IPS-18c (cell line): Measurements from ENCODE around the gene WNT7A.

Experiments used
- H3K4me3 ChIP-seq: 2 replicates; pipeline ENCODE4 v1.7.0; 2013; ENCODE audit warnings: low read depth, mild to moderate bottlenecking, low read length, moderate library complexity; ENCODE audit not compliant: insufficient read depth
- H3K9me3 ChIP-seq: one replicate; pipeline ENCODE4 v1.6.1; 2013; ENCODE audit warnings: mild to moderate bottlenecking, low read length, moderate library complexity; ENCODE audit not compliant: control insufficient read depth, insufficient read depth

WNT7A gene

DNA sequence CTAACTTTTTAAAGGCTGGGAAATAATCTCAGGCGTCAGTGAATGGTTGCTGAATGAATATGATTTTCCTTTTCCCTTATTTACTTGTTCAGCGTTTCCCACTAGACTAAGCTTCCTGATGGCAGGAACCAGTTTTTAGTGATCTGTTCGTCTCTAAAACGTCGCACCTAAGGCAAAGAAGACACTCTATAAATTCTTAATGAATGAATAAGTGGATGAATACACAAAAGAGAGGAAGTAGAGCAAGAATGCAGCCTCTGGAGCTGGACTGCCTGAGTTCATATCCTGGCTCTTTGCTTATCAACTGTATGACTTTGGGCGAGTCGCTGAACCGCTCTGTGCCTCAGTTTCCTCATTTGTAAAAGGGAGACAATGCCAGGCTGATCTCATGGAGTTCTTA lies 38.7 kb downstream of the WNT7A start:
- Histone ChIP-seq H3K9me3 (peaks cover 2% of the 10 kb centered on the region), H3K4me3 (no peak overlapping the region)

DNA sequence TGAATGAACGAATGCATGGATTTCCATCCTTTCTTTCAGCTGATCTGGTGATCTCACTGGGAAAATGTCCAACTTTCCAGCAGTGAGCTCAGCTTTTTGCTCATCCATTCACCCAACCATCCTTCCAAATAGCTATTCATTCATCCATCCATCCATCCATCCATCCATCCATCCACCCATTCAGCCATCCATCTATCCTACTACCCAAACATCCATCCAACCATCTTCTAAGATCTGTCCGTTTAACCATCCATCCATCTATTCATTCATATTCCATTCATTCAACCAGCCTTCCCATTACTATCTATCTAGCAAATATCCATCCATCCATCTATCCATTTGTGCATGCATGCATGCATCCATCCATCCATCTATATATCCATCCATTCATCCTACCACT lies 39.4 kb downstream of the WNT7A start:
- no peak overlapping the region for H3K4me3 ChIP-seq

DNA sequence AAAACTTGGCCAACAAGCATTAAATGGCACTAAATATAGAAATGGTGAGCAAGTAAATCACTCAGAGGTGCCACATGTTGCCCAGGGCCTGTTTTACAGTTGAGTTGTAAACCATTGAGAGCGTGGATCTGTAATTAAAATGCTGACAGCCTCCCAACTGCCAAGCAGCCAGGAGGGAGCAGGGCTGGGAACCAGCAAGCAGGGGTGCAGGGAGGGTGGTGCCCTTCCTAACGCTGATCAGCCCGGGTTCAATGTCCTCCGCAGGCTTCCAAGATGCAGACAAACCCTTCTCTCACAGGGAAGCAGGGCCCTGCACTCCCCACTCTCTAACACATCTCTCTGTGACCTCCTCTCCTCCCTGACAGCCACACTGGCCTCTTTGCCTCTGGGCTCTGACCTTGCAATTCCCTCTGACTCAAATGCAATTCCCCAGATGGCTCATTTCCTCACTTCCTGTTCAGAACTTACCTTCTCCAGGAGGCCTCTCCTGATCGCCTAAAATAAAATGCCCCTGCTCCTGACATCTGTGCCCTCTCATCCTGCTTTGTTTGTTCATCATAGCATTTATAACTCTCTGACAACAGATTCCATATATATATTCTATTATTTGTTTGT lies 40.0 kb downstream of the WNT7A start:
- Histone ChIP-seq H3K9me3 (peaks cover under 1% of the 10 kb centered on the region), H3K4me3 (no peak overlapping the region)

More for the DNA sequence above, 39.4 kb downstream of the WNT7A start:
- H3K9me3 ChIP-seq, result peaks cover 2% of the 10 kb centered on the region

DNA sequence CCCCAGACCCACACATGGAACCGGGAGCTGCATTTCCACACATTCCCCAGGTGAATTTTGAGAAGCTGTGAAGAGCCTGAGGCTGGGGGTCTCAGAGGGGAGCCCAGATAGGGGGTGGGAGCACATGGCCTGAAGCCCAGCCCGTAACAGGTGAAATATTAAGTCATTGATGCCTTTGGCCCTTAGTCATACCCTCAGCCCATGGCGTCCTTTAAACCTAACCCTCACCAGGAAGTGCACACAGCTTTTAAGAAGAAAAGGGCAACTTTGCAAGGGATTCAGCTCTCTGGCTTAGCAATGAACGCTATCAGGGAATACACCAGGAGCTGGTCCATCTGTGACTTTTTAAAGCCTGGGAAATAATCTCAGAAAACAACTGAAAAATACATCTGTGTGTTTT lies 40.6 kb downstream of the WNT7A start:
- Histone ChIP-seq H3K4me3 (no peak overlapping the region), H3K9me3 (no peaks in the 10 kb centered on the region)

DNA sequence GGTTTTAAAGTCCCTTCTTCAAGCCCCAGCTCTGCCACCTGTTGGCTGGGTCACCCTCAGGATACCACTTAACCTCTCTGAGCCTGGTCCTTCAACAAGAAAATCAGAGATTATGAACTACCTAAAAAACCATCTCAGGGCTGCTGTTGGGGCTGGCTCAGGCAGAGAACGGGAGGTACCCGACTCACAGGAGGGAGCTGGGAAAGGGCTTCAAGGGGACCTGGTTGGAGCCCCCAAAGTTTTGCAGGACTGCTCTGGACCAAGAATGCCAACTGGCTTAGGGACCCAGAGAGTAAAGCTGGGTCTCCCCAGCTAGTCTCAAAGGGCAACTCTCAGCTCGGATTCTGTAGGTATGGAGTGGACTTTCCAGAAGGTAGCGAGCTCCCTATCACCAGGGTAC lies 41.5 kb downstream of the WNT7A start:
- Histone ChIP-seq H3K9me3 (no peaks in the 10 kb centered on the region), H3K4me3 (no peak overlapping the region)

DNA sequence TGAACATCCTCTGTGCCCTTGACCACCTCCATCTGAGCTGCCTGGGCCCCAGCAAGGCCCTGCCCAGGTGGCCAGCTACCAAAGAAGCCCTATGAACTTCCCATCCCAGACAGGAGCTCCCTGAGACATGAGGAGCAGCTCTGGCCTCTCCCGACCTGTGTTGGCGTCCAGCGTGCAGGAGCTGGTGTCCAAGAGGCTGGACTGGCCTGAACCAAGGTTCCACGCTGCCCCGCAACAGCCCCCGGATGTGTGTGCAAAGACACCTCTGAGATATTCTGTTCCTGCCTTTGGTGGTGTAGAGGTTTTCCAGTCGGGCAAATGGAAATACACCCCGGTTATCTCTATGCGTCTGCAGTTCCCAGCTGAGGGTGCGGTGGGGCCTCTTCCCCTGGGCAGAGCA lies 42.1 kb downstream of the WNT7A start:
- H3K4me3 ChIP-seq, result no peak overlapping the region

DNA sequence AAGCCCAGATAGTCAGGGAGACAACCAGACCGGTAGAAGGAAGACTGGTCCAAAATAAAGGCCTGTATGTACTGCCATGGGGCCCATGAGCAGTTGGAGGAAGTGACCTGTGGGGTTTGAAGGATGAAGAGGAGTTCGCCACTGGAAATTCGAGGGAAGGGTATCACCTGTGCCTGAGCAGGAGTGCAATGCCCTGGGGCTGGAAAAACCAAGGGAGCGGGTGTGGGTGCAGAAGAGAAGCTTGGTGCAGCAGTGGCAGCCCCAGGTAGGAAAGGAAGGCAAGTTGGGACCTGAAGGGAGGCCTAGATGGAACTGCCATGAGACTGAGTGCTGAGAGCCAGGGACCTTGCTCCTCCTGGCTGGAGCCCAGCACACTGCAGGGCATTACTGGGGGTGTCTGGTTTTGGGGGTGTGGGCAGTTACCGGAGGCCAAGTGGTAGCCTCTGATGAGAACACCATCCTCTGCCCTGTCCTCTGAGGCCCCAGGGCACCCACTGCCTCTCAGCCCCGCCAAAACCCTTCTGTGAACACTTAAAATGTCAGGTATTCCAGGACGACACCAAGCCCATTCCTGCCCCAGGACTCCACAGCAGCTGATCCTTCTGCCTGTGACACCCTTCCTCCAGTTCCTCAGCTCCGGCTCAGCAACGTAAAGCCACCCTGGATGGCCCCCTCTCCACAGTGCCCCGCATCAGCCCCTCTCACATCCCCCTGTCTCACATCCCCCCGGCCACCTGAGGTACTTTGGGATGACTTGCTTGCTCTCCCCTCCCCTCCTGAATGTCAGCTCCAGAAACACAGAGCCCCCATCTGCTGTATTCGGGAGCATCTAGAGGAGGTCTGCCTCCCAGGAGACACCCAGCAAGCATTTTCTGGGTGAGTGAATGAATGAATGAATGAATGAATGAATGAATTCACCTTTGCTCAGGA lies 42.9 kb downstream of the WNT7A start:
- H3K4me3 ChIP-seq, result no peak overlapping the region

More for the DNA sequence above, 42.1 kb downstream of the WNT7A start:
- no peaks in the 10 kb centered on the region for H3K9me3 ChIP-seq

DNA sequence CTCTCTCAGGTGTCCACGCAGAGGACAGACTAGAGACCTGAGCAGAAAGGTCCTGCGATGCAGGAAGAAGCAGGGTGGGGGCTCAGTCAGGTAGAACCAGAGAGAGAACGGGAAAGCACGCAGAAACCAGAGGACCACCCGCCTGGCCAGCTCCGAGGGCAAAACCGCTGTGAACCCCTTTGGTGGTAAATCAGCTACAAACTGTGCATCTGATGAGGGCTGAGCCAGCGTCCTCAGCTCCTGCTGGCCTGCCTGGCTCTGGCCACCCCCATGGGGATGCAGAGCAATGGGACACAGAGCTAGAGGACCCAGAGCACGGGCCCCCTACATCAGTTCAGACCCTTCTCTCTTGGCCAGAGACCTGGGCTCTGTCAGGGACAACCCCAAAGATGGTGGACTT lies 44.6 kb downstream of the WNT7A start:
- Histone ChIP-seq H3K9me3 (no peaks in the 10 kb centered on the region), H3K4me3 (no peak overlapping the region)

More for the DNA sequence above, 42.9 kb downstream of the WNT7A start:
- no peaks in the 10 kb centered on the region for H3K9me3 ChIP-seq

DNA sequence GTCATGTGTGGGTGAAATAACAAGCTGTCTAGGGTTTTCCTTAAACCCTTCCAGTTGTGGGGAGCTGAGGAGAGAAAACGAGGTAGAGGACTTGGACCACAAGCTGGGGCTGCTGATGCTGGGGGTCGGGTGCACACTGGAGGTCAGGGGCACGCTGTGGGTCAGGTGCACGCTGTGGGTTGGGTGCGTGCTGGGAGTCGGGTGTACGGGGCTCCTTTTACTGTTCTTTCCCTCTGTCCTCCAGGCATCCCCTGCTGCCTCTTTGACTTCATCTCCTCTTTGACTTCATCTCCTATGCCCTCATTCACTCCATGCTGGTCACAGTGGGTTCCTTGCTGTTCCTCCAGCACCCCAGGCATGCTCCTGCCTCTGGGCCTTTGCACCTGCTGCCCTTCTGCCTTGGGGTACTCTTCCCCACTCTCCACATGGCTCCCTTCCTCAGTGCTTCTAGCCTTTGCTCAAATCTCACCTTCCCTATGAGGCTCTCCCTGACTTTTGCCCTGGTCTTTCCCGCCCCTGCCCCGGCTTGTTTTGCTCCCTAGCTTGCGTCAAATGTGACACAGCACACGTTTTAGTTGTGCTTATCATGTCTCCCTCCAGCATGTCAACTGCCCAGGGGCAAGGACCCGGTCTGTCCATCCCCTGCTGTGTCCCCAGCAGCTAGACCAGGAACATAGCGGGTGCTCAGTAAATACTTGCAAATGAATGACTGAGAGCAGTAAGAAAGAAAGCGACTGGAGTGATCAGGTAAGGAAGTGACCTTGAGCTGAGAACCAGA lies 45.4 kb downstream of the WNT7A start:
- Histone ChIP-seq H3K9me3 (no peaks in the 10 kb centered on the region), H3K4me3 (no peak overlapping the region)

DNA sequence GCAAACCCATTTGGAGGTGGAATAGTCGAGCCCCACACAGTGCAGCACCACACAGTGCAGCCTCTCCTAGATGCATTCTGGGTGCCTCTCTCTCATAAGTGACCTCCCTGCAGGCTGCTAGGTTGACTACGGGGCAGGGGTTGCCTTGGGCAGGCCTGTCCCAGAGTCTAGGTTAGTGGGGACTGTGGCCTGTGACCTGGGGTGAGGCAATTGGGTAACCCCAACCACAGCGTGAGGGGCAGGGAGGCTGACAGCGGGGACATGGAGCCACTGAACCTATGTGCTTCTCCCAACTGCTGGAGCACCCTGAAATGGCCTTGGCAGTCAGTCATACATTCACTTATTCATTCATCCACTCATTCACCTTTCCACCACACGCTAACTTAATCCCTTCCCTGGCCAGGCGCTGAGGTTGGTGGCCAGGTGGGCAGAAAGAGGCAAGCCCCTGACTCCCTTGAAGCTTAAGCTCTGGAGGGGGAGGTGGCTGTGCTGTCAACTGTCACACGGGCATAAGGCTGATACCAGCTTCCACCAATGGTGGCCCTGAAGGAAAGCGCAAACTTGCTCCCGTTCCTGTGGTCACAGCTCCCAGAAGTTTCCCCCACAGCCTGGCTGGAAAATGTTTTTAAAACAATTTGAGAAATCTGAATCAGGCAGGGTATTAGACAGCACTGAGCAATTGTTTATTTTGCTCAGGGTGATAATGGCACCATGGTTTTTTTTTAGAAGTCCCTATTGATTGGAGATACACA lies 46.2 kb downstream of the WNT7A start:
- Histone ChIP-seq H3K4me3 (no peak overlapping the region), H3K9me3 (no peaks in the 10 kb centered on the region)

DNA sequence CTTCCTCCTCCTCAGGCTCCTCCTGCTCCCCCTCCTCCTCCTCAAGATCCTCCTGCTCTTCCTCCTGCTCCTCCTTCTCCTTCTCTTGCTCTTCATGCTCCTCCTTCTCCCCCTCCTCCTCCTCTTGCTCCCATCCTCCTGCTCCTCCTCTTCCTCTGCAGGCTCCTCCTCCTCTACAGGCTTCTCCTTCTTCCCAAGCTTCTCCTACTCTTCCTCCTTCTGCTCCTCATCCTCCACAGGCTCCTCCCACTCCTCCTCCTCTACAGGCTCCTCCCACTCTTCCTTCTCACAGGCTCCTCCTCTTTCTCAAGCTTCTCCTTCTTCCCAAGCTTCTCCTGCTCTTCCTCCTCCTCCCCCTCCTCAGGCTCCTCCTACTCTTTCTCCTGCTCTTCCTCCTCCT lies 47.7 kb downstream of the WNT7A start:
- Histone ChIP-seq H3K4me3 (no peak overlapping the region), H3K9me3 (no peaks in the 10 kb centered on the region)

DNA sequence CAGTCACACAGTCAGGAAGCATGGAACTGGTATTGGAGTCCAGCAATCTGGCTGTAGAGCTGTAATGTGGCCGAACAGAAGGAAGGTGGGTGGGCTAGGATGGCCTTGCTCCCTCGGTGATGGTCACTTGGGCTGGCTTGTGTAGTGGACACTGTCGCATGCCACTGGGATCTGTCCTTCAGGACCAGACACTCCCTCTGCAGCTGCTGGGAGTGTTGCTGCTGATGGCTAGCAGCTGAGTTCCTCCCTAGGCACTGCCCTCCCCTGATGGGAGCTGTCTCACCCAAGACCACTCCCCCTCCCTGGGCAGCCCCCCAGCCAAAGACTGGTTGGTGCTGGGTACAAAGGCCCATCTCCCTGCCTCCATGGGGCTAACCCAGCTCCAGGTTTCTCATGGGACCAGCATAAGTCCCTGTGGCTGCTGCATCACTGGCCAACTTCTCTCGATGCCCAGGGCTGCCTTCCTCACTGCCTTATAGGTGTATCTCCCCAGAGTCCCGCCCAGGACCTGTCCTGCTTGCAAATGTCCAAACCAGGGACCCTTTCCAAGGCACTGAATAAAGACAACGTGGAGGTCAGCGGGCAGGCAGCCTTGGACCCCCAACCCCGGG lies 48.4 kb downstream of the WNT7A start:
- Histone ChIP-seq H3K9me3 (no peaks in the 10 kb centered on the region), H3K4me3 (no peak overlapping the region)

DNA sequence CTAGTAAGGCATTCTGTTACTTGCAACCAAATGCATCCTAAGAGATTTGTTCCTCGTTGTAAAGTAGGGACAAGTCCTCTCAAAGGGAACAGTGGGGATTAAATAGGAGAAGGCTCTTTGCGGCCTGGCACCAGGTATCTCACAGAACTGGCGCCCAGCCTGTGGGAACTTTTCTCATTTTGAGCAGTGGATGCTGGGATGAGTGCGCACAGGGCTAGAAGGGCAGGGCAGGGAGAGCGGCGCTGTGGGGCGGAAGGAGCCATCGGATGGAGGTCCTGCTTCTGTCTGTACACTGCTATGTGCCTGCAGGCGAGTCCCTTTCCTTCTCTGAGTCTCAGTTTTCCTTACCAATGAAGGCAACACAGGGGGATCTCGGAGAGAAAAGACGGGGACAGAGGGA lies 50.6 kb downstream of the WNT7A start:
- no peak overlapping the region for H3K4me3 ChIP-seq
- no peaks in the 10 kb centered on the region for H3K9me3 ChIP-seq

DNA sequence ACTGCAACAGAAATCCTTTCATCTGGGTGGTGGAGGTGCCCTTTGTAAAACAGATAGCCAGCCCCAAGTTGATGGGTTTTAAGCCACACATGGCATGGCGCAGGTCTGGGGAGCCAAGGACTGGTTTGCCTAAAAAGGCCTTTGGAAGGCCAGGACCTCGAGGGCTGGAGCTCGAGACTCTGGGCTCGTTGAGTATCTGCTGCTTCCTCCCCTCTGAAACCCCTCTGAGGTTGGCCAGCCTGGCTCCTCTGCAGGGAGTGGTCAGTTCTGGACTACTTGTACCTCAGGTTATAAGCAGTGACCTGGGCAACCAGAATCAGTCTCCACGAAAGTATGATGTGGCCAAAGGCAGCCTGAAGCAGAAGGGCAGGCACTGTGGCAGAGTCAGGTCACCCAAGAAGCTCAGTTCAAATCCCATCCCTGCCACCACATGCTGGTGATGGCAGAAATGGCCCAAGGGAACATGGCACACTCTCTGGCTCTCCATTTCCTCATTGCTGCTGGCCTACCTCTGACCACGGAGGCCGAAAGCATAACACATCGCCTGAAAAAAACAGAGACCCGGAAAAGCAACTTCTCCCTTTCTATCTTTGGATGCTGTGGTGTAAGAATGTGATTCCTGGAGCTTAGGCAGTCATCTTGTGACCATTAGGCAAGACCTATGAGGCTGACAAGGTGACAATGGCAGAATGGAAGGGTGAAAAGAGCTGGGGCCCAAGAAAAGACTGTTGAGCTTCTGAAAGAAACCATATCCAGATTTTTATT lies 51.2 kb downstream of the WNT7A start:
- H3K9me3 ChIP-seq, result no peaks in the 10 kb centered on the region

DNA sequence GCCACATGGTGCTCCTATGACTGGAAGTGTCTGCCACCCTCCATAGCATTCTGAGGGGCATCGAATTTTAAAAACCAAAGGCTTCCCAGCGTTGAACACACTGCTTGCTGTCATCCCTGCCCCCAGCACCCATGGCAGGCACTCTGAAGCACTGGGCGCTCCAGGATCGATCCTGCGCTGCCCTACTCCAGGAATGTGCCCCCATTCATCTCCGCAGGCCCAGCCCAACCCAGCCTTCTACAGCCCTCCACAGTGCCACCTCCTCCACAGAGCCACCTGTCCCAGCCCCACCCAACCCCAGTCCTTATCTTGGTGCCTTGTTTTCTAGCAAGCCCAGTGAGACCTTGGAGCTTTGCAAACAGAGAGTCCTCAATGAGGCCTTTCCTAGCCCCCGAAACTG lies 52.2 kb downstream of the WNT7A start:
- H3K9me3 ChIP-seq, result no peaks in the 10 kb centered on the region
- no peak overlapping the region for H3K4me3 ChIP-seq

More for the DNA sequence above, 51.2 kb downstream of the WNT7A start:
- no peak overlapping the region for H3K4me3 ChIP-seq

DNA sequence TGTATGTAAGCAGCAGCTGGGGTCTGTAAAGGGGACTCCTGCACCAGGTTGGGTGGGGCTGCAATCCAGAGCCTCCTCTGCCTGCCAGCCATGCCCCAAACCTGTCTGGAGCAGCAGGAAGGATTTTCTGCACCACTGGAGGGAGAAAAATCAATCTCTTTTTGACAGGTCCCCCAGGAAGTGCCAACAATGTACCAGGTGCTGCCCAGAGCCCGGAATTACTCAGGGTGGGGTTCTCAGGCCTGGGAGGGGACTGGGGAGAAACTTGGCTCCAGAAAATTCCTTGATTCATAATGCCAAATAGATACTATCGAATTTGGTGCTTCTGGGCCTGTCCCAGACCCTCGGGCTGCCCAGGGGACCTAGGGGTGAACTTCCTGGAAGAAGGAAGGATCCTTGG lies 52.6 kb downstream of the WNT7A start:
- Histone ChIP-seq H3K9me3 (no peaks in the 10 kb centered on the region), H3K4me3 (no peak overlapping the region)
